GM20000 (cell line): ENCODE measurements around the gene ERBB4.

ENCODE experiments used
- DNase-seq: peaks from one replicate; pipeline ENCODE4 v3.0.0; 2012; ENCODE audit warnings: low spot score
- CTCF ChIP-seq: IDR thresholded peaks from 2 replicates; pipeline ENCODE4 v1.5.1; 2012; ENCODE audit warnings: mild to moderate bottlenecking, control low read depth; ENCODE audit errors: extremely low read depth, missing control alignments

ERBB4 gene

GRCh38 chr2:212409560-212409959, 129.0 kb downstream of the ERBB4 start:
- TF ChIP-seq CTCF = no peak
- no peak for DNase-seq

- no peak for TF ChIP-seq CTCF
- DNase-seq = no peak
Measured at GRCh38 chr2:212408524-212408923, 130.1 kb downstream of the ERBB4 start.

- no peak for DNase-seq
- no peak for TF ChIP-seq CTCF
Measured at GRCh38 chr2:212406716-212407115, 131.9 kb downstream of the ERBB4 start.

GRCh38 chr2:212402316-212402715, 136.3 kb downstream of the ERBB4 start:
- no peak for TF ChIP-seq CTCF
- DNase-seq = no peak

- TF ChIP-seq CTCF = no peak
- no peak for DNase-seq
Measured at GRCh38 chr2:212398316-212398715, 140.3 kb downstream of the ERBB4 start.

- no peak for DNase-seq
- no peak for TF ChIP-seq CTCF
Measured at GRCh38 chr2:212392544-212392943, 146.1 kb downstream of the ERBB4 start.

GRCh38 chr2:212392043-212392442, 146.6 kb downstream of the ERBB4 start:
- no peak for DNase-seq
- no peak for TF ChIP-seq CTCF
